HepG2 (cell line): ENCODE results near the gene ACTR3. TPM values are rescaled to one million over a fixed set of nuclear protein-coding genes. Genes with fewer than 3 reads are reported as not detected.

Experiments used
- BCL6 ChIP-seq: IDR thresholded peaks from 2 replicates; pipeline ENCODE4 v1.6.1; 2016; ENCODE audit warnings: missing genetic modification reagents, missing compliant biosample characterization
- FOXA1 ChIP-seq, 2 experiments: fragments of 450-650 bp in 1 of 2; sonication (generic) in 1 of 2; formaldehyde crosslinking in 1 of 2; IDR thresholded peaks; 2 replicates each; pipeline versions ENCODE4 v1.4.0 to v1.6.1; 2016 to 2020; ENCODE audit warnings: missing genetic modification reagents in 1 of 2
- FOXA3 ChIP-seq: IDR thresholded peaks from 2 replicates; pipeline ENCODE4 v1.6.1; 2016; ENCODE audit warnings: missing genetic modification reagents, missing compliant biosample characterization
- FOXK2 ChIP-seq: fragments of 450-650 bp; IDR thresholded peaks from 2 replicates; pipeline ENCODE4 v1.6.1; 2016
- HIC2 ChIP-seq: sonication (generic); formaldehyde crosslinking; IDR thresholded peaks from 2 replicates; pipeline ENCODE4 v1.9.0; 2022; ENCODE audit warnings: low read depth, missing genetic modification reagents
- HIVEP1 ChIP-seq: sonication (generic); formaldehyde crosslinking; IDR thresholded peaks from 2 replicates; pipeline ENCODE4 v1.4.0; 2020; ENCODE audit warnings: mild to moderate bottlenecking, missing genetic modification reagents
- MYC ChIP-seq: sonication (generic); formaldehyde crosslinking; IDR thresholded peaks from 2 replicates; pipeline ENCODE4 v1.9.0; 2021; ENCODE audit warnings: missing genetic modification reagents, borderline replicate concordance
- NAIF1 ChIP-seq: sonication (generic); formaldehyde crosslinking; IDR thresholded peaks from 2 replicates; pipeline ENCODE4 v1.5.0; 2020; ENCODE audit warnings: mild to moderate bottlenecking, missing genetic modification reagents, borderline replicate concordance
- POLR2A ChIP-seq, 2 experiments: IDR thresholded peaks; 2 replicates each; pipeline ENCODE4 v1.6.1; 2011; ENCODE audit warnings: low read depth in 2 of 2, low read length in 2 of 2, mild to moderate bottlenecking in 1 of 2, moderate library complexity in 1 of 2; ENCODE audit not compliant: insufficient read depth in 1 of 2
- SOX6 ChIP-seq, 2 experiments: fragments of 450-650 bp in 1 of 2; sonication (generic) in 1 of 2; formaldehyde crosslinking in 1 of 2; IDR thresholded peaks; 2 replicates each; pipeline versions ENCODE4 v1.4.0 to v1.6.1; 2017 to 2020; ENCODE audit warnings: antibody characterized with exemption in 1 of 2, mild to moderate bottlenecking in 1 of 2, missing genetic modification reagents in 1 of 2
- SUZ12 ChIP-seq: fragments of 150-350 bp; IDR thresholded peaks from 2 replicates; pipeline ENCODE4 v1.6.1; 2014; ENCODE audit warnings: low read depth, low read length
- ZFX ChIP-seq: sonication (generic); formaldehyde crosslinking; IDR thresholded peaks from 2 replicates; pipeline ENCODE4 v1.4.0; 2020; ENCODE audit warnings: mild to moderate bottlenecking, low read depth, missing genetic modification reagents, moderate library complexity
- ZMYM2 ChIP-seq: sonication (generic); formaldehyde crosslinking; IDR thresholded peaks from 2 replicates; pipeline ENCODE4 v1.8.0; 2022; ENCODE audit warnings: mild to moderate bottlenecking, missing genetic modification reagents
- ZNF234 ChIP-seq: sonication (generic); formaldehyde crosslinking; conservative IDR thresholded peaks from 2 replicates; pipeline ENCODE4 v1.5.1; 2020; ENCODE audit warnings: mild to moderate bottlenecking, missing genetic modification reagents
- ZNF781 ChIP-seq: sonication (generic); formaldehyde crosslinking; IDR thresholded peaks from 2 replicates; pipeline ENCODE4 v1.5.1; 2020; ENCODE audit warnings: borderline replicate concordance, mild to moderate bottlenecking, missing genetic modification reagents; ENCODE audit errors: not compliant biosample characterization
- ZNF883 ChIP-seq: sonication (generic); formaldehyde crosslinking; IDR thresholded peaks from 2 replicates; pipeline ENCODE4 v1.5.1; 2020; ENCODE audit warnings: mild to moderate bottlenecking, missing genetic modification reagents; ENCODE audit errors: not compliant biosample characterization
- polyA plus RNA-seq, 8 experiments: library from polyadenylated mRNA; depleted of rRNA in 3 of 8; stranded (reverse) in 7 of 8; unstranded in 1 of 8; fragments of >200 nt; fragmentation: Illumina TruSeq in 4 of 8; extraction: Trizol in 4 of 8; gene quantifications; 2 replicates each; pipeline versions ENCODE4 v1.2.1 to v1.2.3, GENCODE V29; 2011 to 2016; ENCODE audit warnings: low read depth in 4 of 8, missing spikeins in 1 of 8, mixed read lengths in 1 of 8; ENCODE audit not compliant: insufficient read depth in 1 of 8
- total RNA-seq, 5 experiments: library from RNA; depleted of rRNA; stranded (reverse); fragments of >200 nt; fragmentation: Illumina TruSeq; extraction: Trizol; gene quantifications; 2 replicates each; pipeline ENCODE4 v1.2.3, GENCODE V29; 2016; ENCODE audit warnings: low read depth in 1 of 5
- TF ChIP-seq, protein P1 (sequence below): sonication (generic); formaldehyde crosslinking; IDR thresholded peaks from 2 replicates; pipeline ENCODE4 v1.8.1; 2023; ENCODE audit warnings: mild to moderate bottlenecking, missing genetic modification reagents
- TF ChIP-seq, protein P2 (sequence below): IDR thresholded peaks from 2 replicates; pipeline ENCODE4 v1.6.1; 2016; ENCODE audit warnings: low read depth, control low read depth
- TF ChIP-seq, protein P3 (sequence below), 2 experiments: sonication (generic) in 1 of 2; formaldehyde crosslinking in 1 of 2; IDR thresholded peaks; 2 replicates each; pipeline versions ENCODE4 v1.5.1 to v1.6.1; 2011 to 2020; ENCODE audit warnings: borderline replicate concordance in 1 of 2, low read depth in 1 of 2, low read length in 1 of 2, mild to moderate bottlenecking in 1 of 2, missing genetic modification reagents in 1 of 2, moderate library complexity in 1 of 2
- TF ChIP-seq, protein P4 (sequence below): sonication (generic); formaldehyde crosslinking; IDR thresholded peaks from 2 replicates; pipeline ENCODE4 v1.8.0; 2022; ENCODE audit warnings: missing genetic modification reagents, mild to moderate bottlenecking, borderline replicate concordance
- TF ChIP-seq, protein P5 (sequence below): sonication (generic); formaldehyde crosslinking; IDR thresholded peaks from 2 replicates; pipeline ENCODE4 v1.8.1; 2023; ENCODE audit warnings: mild to moderate bottlenecking, missing genetic modification reagents

Gene ACTR3
- total and polyA plus RNA-seq, 2 of the 13 experiments (the other 11 are each of a cell fraction or from before 2014, with no cell fraction given), result 123 to 225 TPM

DNA sequence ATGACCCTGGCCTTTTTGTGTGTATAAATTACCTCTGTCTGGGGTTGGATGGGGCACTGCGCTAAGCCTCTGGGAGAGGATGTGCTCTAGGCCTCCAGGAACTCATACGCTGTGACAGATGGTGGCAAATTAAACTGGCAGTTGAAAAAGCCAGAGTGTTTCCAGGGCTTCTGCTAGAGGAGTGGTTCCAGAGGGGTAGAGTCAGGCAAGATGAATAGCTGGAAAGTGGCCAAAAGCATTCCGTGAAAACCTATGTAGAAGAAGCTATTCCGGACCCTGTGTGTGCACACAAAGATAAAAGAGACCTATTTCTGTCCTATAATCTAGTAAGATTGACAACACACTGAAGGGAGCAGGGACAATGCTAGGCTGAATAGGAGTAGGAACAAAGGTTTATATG, 84.8 kb downstream of the ACTR3 start (continued):
- TF ChIP-seq HIC2 (CRISPR knock-in tag), result no peak
- TF ChIP-seq HIVEP1 (CRISPR knock-in tag), result no peak
- TF ChIP-seq, protein P1, sequence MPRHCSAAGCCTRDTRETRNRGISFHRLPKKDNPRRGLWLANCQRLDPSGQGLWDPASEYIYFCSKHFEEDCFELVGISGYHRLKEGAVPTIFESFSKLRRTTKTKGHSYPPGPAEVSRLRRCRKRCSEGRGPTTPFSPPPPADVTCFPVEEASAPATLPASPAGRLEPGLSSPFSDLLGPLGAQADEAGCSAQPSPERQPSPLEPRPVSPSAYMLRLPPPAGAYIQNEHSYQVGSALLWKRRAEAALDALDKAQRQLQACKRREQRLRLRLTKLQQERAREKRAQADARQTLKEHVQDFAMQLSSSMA (CRISPR knock-in tag), result no peak
- TF ChIP-seq ZNF234, result no peak
- peak; percentile 52 for TF ChIP-seq FOXA3 (CRISPR knock-in tag)
- TF ChIP-seq, protein P2, sequence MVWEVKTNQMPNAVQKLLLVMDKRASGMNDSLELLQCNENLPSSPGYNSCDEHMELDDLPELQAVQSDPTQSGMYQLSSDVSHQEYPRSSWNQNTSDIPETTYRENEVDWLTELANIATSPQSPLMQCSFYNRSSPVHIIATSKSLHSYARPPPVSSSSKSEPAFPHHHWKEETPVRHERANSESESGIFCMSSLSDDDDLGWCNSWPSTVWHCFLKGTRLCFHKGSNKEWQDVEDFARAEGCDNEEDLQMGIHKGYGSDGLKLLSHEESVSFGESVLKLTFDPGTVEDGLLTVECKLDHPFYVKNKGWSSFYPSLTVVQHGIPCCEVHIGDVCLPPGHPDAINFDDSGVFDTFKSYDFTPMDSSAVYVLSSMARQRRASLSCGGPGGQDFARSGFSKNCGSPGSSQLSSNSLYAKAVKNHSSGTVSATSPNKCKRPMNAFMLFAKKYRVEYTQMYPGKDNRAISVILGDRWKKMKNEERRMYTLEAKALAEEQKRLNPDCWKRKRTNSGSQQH (CRISPR knock-in tag), result no peak
- TF ChIP-seq, protein P3, sequence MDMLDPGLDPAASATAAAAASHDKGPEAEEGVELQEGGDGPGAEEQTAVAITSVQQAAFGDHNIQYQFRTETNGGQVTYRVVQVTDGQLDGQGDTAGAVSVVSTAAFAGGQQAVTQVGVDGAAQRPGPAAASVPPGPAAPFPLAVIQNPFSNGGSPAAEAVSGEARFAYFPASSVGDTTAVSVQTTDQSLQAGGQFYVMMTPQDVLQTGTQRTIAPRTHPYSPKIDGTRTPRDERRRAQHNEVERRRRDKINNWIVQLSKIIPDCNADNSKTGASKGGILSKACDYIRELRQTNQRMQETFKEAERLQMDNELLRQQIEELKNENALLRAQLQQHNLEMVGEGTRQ (IDR thresholded peaks at IDR 0.05; ENCODE audit: low read depth, low read length), result no peak
- TF ChIP-seq, protein P3 (CRISPR knock-in tag; IDR thresholded peaks at IDR 0.05; ENCODE audit: borderline replicate concordance), result no peak
- no peak for TF ChIP-seq FOXK2
- TF ChIP-seq ZFX (CRISPR knock-in tag), result 0 out of 2 replicates have a peak, but pooled peaks have one; percentile 15
- TF ChIP-seq, protein P4, sequence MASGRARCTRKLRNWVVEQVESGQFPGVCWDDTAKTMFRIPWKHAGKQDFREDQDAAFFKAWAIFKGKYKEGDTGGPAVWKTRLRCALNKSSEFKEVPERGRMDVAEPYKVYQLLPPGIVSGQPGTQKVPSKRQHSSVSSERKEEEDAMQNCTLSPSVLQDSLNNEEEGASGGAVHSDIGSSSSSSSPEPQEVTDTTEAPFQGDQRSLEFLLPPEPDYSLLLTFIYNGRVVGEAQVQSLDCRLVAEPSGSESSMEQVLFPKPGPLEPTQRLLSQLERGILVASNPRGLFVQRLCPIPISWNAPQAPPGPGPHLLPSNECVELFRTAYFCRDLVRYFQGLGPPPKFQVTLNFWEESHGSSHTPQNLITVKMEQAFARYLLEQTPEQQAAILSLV (CRISPR knock-in tag), result no peak
- TF ChIP-seq MYC (CRISPR knock-in tag), result no peak
- TF ChIP-seq, protein P5, sequence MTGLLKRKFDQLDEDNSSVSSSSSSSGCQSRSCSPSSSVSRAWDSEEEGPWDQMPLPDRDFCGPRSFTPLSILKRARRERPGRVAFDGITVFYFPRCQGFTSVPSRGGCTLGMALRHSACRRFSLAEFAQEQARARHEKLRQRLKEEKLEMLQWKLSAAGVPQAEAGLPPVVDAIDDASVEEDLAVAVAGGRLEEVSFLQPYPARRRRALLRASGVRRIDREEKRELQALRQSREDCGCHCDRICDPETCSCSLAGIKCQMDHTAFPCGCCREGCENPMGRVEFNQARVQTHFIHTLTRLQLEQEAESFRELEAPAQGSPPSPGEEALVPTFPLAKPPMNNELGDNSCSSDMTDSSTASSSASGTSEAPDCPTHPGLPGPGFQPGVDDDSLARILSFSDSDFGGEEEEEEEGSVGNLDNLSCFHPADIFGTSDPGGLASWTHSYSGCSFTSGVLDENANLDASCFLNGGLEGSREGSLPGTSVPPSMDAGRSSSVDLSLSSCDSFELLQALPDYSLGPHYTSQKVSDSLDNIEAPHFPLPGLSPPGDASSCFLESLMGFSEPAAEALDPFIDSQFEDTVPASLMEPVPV (CRISPR knock-in tag), result no peak
- no peak for TF ChIP-seq ZNF883
- TF ChIP-seq FOXA1 (IDR thresholded peaks at IDR 0.05), result no peak
- 0 out of 2 replicates have a peak, but pooled peaks have one; percentile 6 for TF ChIP-seq FOXA1 (CRISPR knock-in tag; IDR thresholded peaks at IDR 0.05)
- no peak for TF ChIP-seq POLR2A (IDR thresholded peaks at IDR 0.05; ENCODE audit: insufficient read depth in 1 of 2, low read depth in 2 of 2, low read length in 2 of 2)
- TF ChIP-seq SOX6 (IDR thresholded peaks at IDR 0.05), result no peak
- peak; percentile 74 for TF ChIP-seq SOX6 (CRISPR knock-in tag; IDR thresholded peaks at IDR 0.05)
- TF ChIP-seq ZMYM2, result peak; percentile 59; the same call in 1 of the 2 replicates
- TF ChIP-seq SUZ12, result no peak
- TF ChIP-seq ZNF781 (CRISPR knock-in tag), result no peak
- peak; percentile 22; the same call in 1 of the 2 replicates for TF ChIP-seq NAIF1
- peak; percentile 66 for TF ChIP-seq BCL6 (CRISPR knock-in tag)
